Heart left ventricle (tissue), 13 donors: ENCODE measurements around the gene LPIN1.

Source experiments
- CTCF ChIP-seq, 12 donors: fragments of 200-600 bp; sonication (generic) in 4 of 12; IDR thresholded peaks; one replicate each; pipeline versions ENCODE4 v1.5.0 to v1.8.0; 2018 to 2022; ENCODE audit warnings: antibody characterized with exemption in 12 of 12, mild to moderate bottlenecking in 5 of 12
- POLR2A ChIP-seq, 2 donors: fragments of 450-650 bp; IDR thresholded peaks; one replicate each; pipeline ENCODE4 v1.6.1; 2017; ENCODE audit warnings: antibody characterized with exemption in 2 of 2, mild to moderate bottlenecking in 2 of 2, moderate library complexity in 2 of 2
- donor health status: ischemic (EF 13 %, LVEDD 7.1; RV severe dilation, severe dysfunction).
- donor health status: DM: no; HTN: yes; CAD: no.
- donor health status: DM: no; HTN: no; CAD: no.
- donor health status: ischemic (EF 25% LVEDD 6.9; RV normal size, moderate dysfunction).
- donor health status: ischemic (EF 25% LVEDD 5.7; RV mildly dilated, moderate dysfunction).
- donor health status: ischemic (EF 35%, LVEDD 5.7; RV mildly dilated, moderate dysfunction).
- donor health status: nonischemic (EF 11% LVEDD 7.7; RV severe dilation, severe dysfunction).
- donor health status: DM: yes; HTN: yes; CAD: no.
- donor health status: PGD.
- donor health status: ischemic (EF 29% LVEDD 5.4; RV normal size, mild dysfunction).
- donor health status: nonischemic (EF 23%, LVEDD 6.1; RV moderate dilation, normal function).

- TF ChIP-seq POLR2A (IDR thresholded peaks at IDR 0.05) (no peak), CTCF (IDR thresholded peaks at IDR 0.05) (peak in 2 of 12 donors; percentile 10 to 22)
Observed at GRCh38 chr2:11807156-11808015, 61.0 kb downstream of the LPIN1 start.
